RWPE2 (cell line): Measurements from ENCODE around the gene TRIP13.

Experiments used
- ATAC-seq: fragments of 200-7000 bp; cut with Tn5 transposase; 3 replicates; pipeline ENCODE4 v1.9.1; 2021; ENCODE audit warnings: low read depth
- DNase-seq: peaks from one replicate; pipeline ENCODE4 v3.0.0-alpha.2; 2020; ENCODE audit warnings: low spot score
- H3K27ac ChIP-seq: fragments of 450-650 bp; 2 replicates; pipeline ENCODE4 v1.5.1; 2017; ENCODE audit warnings: mild to moderate bottlenecking; ENCODE audit not compliant: poor library complexity, severe bottlenecking
- H3K27me3 ChIP-seq: fragments of 250-450 bp; sonication (Bioruptor Pico); 2 replicates; pipeline ENCODE4 v1.5.1; 2021; ENCODE audit warnings: mild to moderate bottlenecking, moderate library complexity; ENCODE audit not compliant: insufficient read depth, poor library complexity, severe bottlenecking
- H3K36me3 ChIP-seq: fragments of 250-450 bp; sonication (Bioruptor Pico); 2 replicates; pipeline ENCODE4 v1.5.1; 2020; ENCODE audit warnings: low read depth, mild to moderate bottlenecking, moderate library complexity
- H3K4me1 ChIP-seq: fragments of 250-450 bp; sonication (Bioruptor Pico); 2 replicates; pipeline ENCODE4 v1.5.1; 2021; ENCODE audit warnings: mild to moderate bottlenecking, moderate library complexity; ENCODE audit not compliant: insufficient read depth, poor library complexity, severe bottlenecking
- H3K4me3 ChIP-seq: fragments of 250-450 bp; sonication (Bioruptor Pico); 2 replicates; pipeline ENCODE4 v1.5.1; 2021; ENCODE audit warnings: mild to moderate bottlenecking, moderate library complexity; ENCODE audit not compliant: severe bottlenecking
- H3K9me3 ChIP-seq: fragments of 250-450 bp; sonication (Bioruptor Pico); 2 replicates; pipeline ENCODE4 v1.5.1; 2021; ENCODE audit warnings: mild to moderate bottlenecking, moderate library complexity; ENCODE audit not compliant: severe bottlenecking
- TF ChIP-seq, protein P1 (sequence below): fragments of 450-650 bp; IDR thresholded peaks from one replicate; pipeline ENCODE4 v1.5.1; 2017; ENCODE audit warnings: mild to moderate bottlenecking, moderate library complexity; ENCODE audit not compliant: poor library complexity, severe bottlenecking

TRIP13 gene

DNA sequence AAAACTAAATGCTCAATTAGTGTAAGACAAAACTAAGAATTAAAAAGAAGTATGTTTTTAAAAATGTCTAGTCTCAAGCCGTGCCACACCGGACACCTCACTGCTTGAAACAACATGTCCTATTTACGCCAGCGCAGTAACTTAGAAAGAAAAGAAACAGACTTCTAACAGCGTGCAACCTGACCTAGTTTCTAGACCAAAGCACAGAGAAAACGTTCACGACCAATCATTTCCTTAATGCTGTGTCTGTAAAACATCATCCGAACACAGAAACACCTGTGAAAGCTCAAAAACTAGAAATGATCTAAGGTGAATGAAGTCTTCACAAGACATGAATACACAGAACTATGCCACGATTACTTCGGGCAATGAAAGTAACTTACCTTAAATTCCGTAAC lies 4.0 kb upstream of the TRIP13 start:
- H3K27me3 ChIP-seq = no peaks in the 10 kb centered on the region
- TF ChIP-seq, protein P1, sequence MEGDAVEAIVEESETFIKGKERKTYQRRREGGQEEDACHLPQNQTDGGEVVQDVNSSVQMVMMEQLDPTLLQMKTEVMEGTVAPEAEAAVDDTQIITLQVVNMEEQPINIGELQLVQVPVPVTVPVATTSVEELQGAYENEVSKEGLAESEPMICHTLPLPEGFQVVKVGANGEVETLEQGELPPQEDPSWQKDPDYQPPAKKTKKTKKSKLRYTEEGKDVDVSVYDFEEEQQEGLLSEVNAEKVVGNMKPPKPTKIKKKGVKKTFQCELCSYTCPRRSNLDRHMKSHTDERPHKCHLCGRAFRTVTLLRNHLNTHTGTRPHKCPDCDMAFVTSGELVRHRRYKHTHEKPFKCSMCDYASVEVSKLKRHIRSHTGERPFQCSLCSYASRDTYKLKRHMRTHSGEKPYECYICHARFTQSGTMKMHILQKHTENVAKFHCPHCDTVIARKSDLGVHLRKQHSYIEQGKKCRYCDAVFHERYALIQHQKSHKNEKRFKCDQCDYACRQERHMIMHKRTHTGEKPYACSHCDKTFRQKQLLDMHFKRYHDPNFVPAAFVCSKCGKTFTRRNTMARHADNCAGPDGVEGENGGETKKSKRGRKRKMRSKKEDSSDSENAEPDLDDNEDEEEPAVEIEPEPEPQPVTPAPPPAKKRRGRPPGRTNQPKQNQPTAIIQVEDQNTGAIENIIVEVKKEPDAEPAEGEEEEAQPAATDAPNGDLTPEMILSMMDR = no peak
- H3K4me1 ChIP-seq = peaks cover 5% of the 10 kb centered on the region
- no peaks in the 10 kb centered on the region for H3K9me3 ChIP-seq
- H3K27ac ChIP-seq = no peak overlapping the region
- DNase-seq (no peak), ATAC-seq (no peak)
- H3K36me3 ChIP-seq = peaks cover 82% of the 10 kb centered on the region
- no peak overlapping the region for H3K4me3 ChIP-seq

DNA sequence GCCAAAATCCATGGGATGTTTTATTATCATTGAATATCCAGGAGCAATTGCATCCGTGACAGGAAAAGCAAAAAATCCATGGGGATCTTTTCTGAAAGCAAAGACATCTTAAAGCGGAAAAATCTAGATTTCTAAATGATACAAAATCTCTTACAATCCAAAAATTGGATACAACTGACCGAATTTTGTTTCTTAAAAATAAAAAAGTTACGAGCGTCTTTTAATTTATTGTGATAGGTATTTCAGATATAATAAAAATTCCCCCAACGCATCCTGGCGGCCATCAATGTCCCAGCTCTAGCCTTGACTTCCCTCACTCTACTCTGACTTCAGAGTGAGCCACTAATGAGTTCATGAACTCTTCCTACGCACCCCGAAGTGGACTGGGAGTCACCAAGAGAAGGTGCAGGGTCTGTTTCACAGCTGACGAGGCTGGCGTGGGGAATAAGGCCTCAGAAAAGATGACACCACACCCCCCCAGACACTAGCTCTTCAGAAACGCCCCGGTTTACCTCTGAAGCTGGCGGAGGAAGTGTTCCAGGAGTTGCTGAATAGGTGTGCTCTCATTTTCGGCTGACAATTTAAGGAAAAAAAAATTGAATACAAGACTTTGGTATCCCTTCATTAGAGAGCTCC lies 3.5 kb upstream of the TRIP13 start:
- Histone ChIP-seq H3K36me3 (peaks cover 77% of the 10 kb centered on the region), H3K27me3 (no peaks in the 10 kb centered on the region), H3K27ac (no peak overlapping the region), H3K4me3 (no peak overlapping the region), H3K4me1 (peaks cover 5% of the 10 kb centered on the region), H3K9me3 (no peaks in the 10 kb centered on the region)
- TF ChIP-seq, protein P1 = no peak
- ATAC-seq (no peak), DNase-seq (no peak)

DNA sequence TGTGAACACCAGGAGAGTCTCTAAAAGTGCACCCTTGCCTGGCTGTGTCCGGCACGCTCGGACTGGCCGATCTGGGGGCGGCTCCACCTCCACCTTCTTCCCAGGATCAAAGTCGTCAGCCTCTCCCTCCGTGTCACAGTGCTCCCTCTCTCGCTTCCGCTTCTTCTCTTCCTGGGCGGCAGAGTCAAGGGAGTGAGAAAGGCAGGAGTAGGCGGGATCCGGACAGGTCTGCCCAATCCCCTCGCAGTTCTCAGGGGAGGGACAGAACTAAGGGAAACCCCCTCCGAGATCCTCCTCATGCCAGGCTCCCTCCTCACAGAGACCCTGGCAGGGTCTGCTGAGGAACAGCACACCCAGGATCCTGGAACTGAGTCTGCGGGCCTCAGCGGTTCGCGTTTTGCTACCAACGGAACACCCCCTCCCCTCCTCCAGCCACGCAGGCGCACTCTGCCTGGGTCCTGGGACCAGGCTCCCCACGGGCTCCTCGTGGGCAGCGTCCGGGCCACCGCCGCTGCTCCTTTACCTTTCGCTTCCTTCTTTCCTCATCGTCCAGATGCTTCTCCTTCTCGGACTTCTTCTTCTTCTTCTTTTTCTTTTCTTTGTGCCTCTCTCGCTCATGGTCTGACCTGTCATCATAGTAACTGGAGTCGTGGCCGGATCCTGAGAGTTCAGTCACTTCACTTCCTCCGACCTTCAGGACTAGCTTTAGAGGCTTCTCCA lies 1.4 kb upstream of the TRIP13 start:
- Histone ChIP-seq H3K27ac (peak overlapping the region; percentile 62), H3K36me3 (peaks cover 75% of the 10 kb centered on the region), H3K27me3 (no peaks in the 10 kb centered on the region), H3K9me3 (no peaks in the 10 kb centered on the region), H3K4me1 (peaks cover 5% of the 10 kb centered on the region), H3K4me3 (peak overlapping the region; percentile 80)
- ATAC-seq (peak; percentile 67), DNase-seq (peak; percentile 78)
- TF ChIP-seq, protein P1 = no peak

DNA sequence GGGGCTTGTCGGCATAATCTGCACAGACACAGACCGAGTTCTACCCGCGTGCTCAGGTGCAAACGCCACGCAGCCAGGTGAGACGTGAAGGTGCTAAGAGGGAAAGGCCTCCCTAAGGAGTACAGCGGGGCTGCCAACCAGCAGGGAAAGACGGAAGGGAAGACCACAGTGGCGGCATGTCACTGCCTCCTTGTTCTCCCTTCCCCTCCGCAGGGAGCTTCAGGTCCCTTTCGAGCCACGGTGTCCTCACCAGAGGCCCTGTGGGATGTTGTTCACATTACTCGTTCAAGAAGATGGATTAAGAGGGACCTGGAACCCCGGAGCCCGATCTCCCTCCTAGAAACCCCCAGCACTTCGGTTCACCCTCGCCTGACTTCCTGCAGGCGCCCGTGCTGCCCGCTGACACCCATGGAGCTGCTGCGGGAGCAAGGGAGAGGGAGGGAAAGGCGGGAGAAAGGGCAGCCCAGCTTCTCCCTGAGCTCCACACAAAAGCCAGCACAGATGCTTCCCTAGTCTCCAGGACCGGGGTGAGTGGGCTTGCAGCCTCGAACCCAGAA lies 769 bp upstream of the TRIP13 start:
- Histone ChIP-seq H3K27me3 (no peaks in the 10 kb centered on the region), H3K36me3 (peaks cover 75% of the 10 kb centered on the region), H3K4me1 (peaks cover 5% of the 10 kb centered on the region), H3K27ac (peak overlapping the region; percentile 62), H3K9me3 (no peaks in the 10 kb centered on the region), H3K4me3 (peak overlapping the region; percentile 80)
- TF ChIP-seq, protein P1 = no peak
- no peak for DNase-seq
- peak; percentile 18 for ATAC-seq
